DMS114 treated with DMSO at 0.1 percent for 48 hours (cell line): ENCODE data around the gene ZNF214.

Experiments used
- DNase-seq: peaks from one replicate; lab custom pipeline; 2025; ENCODE audit not compliant: unreplicated experiment; lab: John Stamatoyannopoulos, UW

Gene ZNF214

DNA sequence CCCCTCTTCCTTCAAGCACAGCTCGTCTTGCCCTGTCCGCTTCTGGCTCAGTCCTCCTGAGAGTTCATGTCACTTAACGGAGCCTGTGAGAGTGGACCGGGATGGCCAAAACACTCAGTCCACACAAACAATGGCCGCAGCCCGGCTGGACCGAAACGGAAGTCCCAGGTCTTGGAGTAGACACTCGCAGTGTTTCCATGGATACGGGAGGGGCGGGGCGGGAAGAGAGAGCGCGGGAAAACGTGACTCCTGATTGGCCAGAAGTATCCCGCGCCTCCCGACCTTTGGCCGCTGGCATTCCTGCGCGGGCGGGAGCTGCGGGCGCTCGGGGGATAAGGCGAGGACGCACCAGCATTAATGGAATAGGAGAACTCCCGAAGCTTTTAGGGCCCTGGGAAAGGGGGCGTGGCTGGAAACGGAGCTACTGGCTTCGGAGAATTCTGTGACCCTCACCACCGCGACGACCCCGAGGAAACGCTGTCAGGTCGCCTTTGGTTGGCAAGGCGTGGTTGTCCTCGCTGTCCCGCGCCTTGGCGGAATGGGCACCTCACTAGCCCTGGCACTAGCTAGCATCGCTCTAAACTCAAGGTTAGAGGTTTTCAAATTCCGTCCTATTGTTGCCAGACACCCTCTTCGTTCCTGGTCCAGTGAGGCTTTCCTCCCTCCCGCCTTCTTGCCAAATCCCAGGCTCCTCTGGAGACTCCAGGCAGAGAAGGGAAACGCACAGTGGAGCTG is at the start of gene ZNF214, which contains the start of gene NLRP14:
TSS of gene ZNF214 (minus strand) at position 164 of the 735 bp plus-strand sequence. CDS start 17,511 bp downstream, outside the sequence.
TSS of gene NLRP14 (plus strand) at position 297 of the 735 bp plus-strand sequence. CDS start 18,108 bp downstream, outside the sequence.
- DNase-seq = peak; percentile 84

DNA sequence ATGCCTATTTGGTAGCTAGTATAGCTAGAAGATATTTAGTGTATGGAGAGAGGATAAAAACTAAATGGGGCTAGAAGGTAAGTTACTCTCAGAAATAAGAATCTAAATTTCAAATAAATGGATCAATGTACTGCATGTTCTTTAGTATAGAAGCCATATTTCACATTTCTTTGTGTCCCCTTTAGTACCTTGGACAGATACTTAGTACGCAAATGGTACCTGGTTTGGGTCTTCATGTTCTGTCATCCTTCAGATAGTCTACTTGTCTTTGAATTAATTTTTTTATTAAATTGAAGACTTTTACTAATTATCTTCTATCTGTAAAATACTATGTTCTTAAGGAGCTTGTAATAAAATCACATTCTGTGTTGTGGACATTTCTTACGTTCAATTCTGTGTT is 42.4 kb upstream of the ZNF214 start:
- DNase-seq = no peak

DNA sequence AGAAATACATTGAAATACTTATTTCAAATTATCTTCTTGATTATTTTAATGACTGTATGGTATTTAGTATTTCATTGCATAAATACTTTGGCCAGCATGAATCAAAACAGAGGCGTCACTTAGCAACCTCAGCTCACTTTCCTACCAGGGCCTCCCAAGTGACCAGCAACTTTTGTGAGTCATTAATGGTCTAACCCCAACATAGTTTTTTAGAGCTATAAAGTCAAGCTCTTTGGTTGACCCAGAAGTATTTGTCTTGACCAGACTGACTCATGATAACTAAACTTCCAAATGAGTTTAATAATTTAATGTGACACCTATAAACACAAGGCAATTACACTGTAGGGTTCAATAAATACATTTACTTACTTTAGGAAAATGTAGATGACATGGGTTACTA is 40.7 kb upstream of the ZNF214 start:
- DNase-seq = no peak

- no peak for DNase-seq
Measured at GRCh38 chr11:7057641-7058040, 37.5 kb upstream of the ZNF214 start.

DNA sequence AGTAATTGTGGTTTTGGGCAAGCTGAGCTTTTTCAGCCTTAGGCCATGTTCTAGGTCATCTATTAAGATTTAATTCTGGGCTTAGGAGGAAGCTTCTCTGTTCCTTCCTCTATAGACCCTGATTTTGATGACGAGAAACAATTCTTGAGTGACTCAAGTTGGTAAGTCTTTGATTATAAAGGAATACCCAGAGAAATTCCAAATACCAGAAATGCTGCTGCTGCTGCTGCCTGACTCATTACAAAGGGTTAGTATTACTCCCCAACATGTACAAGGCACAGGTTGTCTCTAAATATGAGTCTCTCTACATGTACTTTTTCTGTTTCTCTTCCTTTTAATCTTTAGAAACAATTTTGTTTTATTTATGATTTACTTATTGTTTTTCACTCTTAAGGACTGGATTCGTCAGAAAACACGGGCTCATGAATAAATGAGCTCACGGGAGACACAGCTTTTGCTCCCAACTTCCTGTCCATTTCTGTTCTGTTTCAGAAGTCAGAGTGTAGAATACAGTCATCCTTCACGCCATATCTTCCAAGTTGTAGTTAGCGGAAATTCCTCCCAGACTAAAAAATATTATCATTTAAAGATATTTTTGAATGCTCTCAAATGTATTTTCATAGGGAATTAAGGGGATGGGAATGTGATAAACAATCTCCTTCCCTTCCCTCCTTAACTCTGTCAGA is 36.8 kb upstream of the ZNF214 start:
- DNase-seq = no peak

DNA sequence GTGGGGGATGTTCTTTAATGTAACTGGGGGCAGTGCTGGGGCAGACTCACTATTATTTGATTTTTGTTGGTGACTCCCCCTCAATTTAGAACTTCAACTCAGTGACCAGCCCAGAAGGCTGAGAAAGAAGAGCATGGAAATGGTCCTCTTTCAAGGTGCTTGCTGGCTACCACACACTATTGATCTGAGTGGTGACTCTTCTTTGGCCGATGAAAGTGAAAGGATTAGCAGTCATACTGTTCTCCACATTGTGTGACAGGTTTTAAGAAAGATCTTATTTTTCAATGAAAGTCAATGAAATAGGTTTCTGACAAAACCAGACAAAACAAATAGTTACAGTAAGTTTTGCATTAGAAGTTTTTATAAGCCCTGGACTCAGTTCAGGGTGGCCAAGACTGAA is 30.0 kb upstream of the ZNF214 start:
- no peak for DNase-seq

- no peak for DNase-seq
Measured at GRCh38 chr11:7046474-7047175, 26.5 kb upstream of the ZNF214 start.

- no peak for DNase-seq
Measured at GRCh38 chr11:7034019-7034418, 13.9 kb upstream of the ZNF214 start.

DNA sequence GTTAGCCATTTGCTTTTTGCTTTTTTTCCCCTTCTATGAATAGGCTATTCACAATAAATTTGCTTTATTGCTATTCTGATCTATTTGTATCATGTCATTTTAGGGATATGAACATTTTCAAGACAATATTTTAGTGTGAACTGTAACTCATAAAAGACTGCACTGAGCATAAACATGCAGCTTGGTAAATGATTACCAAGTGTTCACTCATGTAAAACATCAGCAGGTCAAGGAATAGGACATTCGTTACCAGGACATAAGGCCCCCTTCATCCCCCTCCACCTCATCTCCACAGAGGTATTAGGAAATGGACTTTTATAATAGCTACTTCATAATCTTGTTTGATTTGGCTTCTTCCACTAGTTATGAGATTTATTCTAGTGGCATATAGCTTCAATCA is 12.5 kb upstream of the ZNF214 start:
- DNase-seq = no peak

GRCh38 chr11:7031471-7031871 is 11.3 kb upstream of the ZNF214 start:
- no peak for DNase-seq

DNA sequence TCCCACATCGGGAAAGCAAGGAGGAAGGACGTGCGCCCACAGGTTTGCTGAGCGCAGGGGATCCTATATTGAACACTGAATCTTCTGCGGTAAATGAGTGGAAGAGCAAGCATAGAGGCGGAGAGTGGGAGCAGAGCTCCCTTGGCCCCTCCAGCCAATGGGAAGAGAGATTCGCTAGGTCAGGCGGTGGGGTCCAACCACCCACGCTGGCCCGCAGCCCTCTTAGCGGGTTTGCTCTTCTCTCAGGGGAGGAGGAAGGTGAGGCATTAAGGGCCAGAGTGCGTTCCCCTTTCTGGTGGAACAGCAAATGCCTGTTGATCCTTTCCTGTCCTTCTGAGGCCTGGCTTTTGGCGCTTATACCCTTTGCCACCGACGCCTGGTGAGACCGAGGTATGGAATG is 10.7 kb upstream of the ZNF214 start:
- DNase-seq = no peak

- DNase-seq = no peak
Measured at GRCh38 chr11:7028141-7028540, 8.0 kb upstream of the ZNF214 start.

DNA sequence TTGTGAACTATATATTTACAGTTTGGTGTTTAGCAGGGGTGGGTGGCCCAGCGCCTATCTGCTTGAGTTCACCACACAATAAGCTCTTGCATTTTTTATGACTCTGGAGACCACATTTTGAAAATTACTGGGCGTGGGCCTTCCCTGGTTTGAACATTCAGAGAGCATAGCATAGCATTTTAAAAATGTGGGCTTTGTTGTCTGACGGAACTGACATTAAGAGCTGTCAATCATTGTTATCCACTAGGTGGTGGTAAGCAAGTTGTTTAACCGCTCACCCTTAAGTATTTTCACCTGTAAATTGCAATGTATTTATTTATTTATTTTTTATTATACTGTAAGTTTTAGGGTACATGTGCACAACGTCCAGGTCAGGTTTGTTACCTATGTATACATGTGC is 1.2 kb upstream of the ZNF214 start:
- DNase-seq = no peak

DNA sequence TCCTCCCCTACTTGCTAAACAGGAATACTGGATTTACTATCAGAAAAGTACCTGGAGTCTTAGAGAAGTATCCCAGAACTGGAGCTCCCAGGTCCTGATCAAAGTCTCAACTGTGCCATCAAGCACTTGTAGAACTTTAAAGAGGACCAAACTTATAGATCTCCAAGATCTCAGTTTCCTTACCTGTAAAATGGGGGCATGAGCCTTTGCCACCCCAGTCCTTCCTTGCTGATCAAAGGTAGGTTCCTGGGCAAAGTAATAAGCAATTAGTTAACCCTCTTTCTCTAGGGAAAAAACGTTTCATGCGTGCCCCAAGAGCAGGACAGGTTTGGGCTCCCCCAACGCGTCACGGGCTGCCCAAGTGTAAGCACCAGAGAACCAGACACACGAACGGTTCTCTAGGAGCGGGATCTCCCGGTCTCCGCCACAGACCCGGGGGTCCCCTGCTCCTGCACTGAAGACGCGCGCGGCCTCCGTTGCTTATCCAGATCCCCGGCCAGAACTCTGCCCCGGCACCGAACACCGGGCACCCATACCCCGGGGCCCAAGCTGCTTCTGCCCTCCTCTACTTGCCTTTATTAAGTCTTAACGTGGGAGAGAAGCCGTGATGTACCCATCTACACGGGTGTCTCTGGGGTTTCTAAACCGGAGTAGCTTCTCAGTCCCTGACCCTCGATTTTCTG is 505 bp downstream of the ZNF214 start:
- DNase-seq = no peak

DNA sequence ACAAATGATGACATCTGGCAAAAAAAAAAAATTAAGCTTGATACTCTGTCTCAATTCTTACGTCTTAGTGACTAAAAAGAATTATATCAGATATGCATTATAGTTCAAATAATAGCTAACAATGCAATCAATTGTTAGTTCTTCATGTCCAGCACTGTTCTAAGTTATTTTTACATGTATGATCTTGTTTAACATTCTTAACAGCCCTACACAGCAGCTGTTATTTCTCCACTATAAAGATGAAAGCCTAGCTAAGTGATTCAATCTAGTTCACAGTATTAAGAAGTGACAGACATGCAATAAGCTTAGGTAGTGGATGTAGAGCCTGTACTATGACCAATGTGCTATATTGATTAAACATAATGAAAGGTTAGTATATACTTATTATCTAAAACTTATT is 4.1 kb downstream of the ZNF214 start:
- no peak for DNase-seq

- no peak for DNase-seq
Measured at GRCh38 chr11:7014118-7014517, 6.0 kb downstream of the ZNF214 start.

DNA sequence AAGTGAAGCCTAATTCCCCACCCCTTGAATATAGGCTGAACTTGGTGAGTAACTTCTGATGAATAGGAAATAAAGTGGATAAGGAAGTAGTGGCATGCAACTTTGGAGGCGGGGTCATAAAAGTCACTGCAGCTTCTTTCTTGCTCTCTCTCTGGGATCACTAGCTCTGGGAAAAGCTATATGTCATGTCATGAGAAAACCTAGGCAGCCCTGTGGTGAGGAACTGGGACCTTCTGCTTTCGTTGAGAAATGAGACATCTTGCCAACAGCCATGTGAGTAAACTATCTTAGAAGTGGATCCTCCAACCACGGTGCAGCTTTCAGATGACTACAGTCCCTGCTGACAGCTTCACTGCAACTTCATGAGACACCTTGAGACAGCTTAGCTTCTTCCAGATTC is 15.7 kb downstream of the ZNF214 start:
- DNase-seq = no peak

GRCh38 chr11:6995703-6996102 is 24.4 kb downstream of the ZNF214 start:
- no peak for DNase-seq

DNA sequence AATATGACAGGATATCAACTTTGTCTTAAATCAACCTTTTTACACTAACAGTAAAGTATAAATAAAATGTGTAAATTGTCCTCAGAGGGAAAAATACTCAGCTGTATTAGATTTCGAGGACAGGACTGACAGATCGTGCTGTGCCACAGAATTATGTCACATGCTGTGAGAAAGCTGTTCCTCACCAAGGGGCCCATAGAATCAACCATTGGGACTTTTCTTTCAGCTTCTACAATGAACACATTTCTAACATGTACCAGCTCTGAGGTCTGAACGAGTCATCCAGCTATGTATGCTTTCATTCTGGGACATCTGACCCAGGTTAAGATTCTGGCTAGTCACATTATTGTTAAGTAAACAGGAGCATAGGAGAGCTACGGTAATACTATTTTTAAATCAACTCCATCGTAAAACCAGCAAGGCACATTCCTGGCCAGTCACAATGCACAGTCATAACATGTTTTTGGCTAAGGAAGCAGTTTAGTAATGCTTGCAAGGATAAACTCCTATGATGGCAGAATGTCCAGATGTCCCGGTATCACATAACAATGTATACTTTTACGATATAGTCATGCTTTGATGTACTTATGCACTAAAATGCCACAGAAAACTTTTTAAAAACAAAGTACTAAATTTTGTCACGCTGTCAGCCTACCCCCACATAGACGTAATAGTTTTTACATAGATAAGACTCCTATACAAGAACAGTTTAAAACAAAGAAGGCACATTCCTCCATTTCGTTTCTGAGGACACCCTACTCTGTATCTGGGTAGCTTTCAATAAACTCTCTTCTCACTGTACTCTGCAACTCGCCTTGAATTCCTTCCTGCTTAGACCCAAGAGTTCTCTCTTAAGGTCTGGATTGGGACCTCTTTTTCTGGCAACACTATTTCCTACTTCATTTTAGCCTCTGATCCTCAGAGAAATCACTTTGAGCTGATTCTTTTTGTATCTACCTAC is 27.4 kb downstream of the ZNF214 start:
- no peak for DNase-seq

GRCh38 chr11:6992026-6992425 is 28.1 kb downstream of the ZNF214 start:
- DNase-seq = no peak
